CD14-positive monocyte (primary cell): ENCODE measurements around the gene USB1. TPM values are rescaled to one million over a fixed set of nuclear protein-coding genes. Genes with fewer than 3 reads are reported as not detected.

ENCODE experiments used
- DNase-seq, 3 donors: peaks; one replicate each; pipeline ENCODE4 v3.0.0-alpha.2; 2011 to 2022
- H2AFZ ChIP-seq: 2 replicates; pipeline ENCODE4 v1.6.0; 2012; ENCODE audit warnings: mild to moderate bottlenecking, low read depth, low read length, inconsistent platforms; ENCODE audit not compliant: insufficient read depth, poor library complexity, severe bottlenecking
- H3K27ac ChIP-seq, 2 donors: 1 replicate in 1 of 2; 2 replicates in 1 of 2; pipeline ENCODE4 v1.5.1; 2012 to 2013; ENCODE audit warnings: low read length in 2 of 2, control low read depth in 1 of 2, inconsistent platforms in 1 of 2, low read depth in 1 of 2, mild to moderate bottlenecking in 1 of 2
- H3K27me3 ChIP-seq, 2 donors: one replicate each; pipeline versions ENCODE4 v1.6.0 to v1.6.1; 2011 to 2013; ENCODE audit warnings: low read length in 2 of 2; ENCODE audit not compliant: control insufficient read depth in 2 of 2, insufficient read depth in 2 of 2
- H3K36me3 ChIP-seq, 2 donors: replicated peaks in 1 of 2; 1 replicate in 1 of 2; 2 replicates in 1 of 2; pipeline versions ENCODE4 v1.5.1 to v1.6.1; 2012 to 2013; ENCODE audit warnings: low read length in 2 of 2, control low read depth in 1 of 2, inconsistent platforms in 1 of 2, mild to moderate bottlenecking in 1 of 2; ENCODE audit not compliant: insufficient read depth in 2 of 2, control insufficient read depth in 1 of 2
- H3K4me1 ChIP-seq, 2 donors: 1 replicate in 1 of 2; 2 replicates in 1 of 2; pipeline versions ENCODE4 v1.5.1 to v1.6.1; 2012 to 2013; ENCODE audit warnings: low read length in 2 of 2, control low read depth in 1 of 2, inconsistent platforms in 1 of 2, mild to moderate bottlenecking in 1 of 2, moderate library complexity in 1 of 2; ENCODE audit not compliant: insufficient read depth in 2 of 2, control insufficient read depth in 1 of 2
- H3K4me2 ChIP-seq: replicated peaks from 2 replicates; pipeline ENCODE3; 2012; ENCODE audit warnings: low read length, moderate library complexity, mild to moderate bottlenecking; ENCODE audit not compliant: poor library complexity, severe bottlenecking; ENCODE audit errors: extremely low read depth
- H3K4me3 ChIP-seq, 3 experiments: fragments of 200-600 bp in 1 of 3; sonication (generic) in 1 of 3; replicated peaks in 1 of 3; 1 replicate in 2 of 3; 2 replicates in 1 of 3; pipeline ENCODE4 v1.5.1; 2011 to 2013; ENCODE audit warnings: low read length in 3 of 3, mild to moderate bottlenecking in 3 of 3, control low read depth in 2 of 3, low read depth in 2 of 3, inconsistent platforms in 1 of 3, moderate library complexity in 1 of 3
- H3K79me2 ChIP-seq: 2 replicates; pipeline ENCODE4 v1.6.0; 2012; ENCODE audit warnings: mild to moderate bottlenecking, control low read depth, inconsistent platforms, low read length, moderate library complexity; ENCODE audit not compliant: insufficient read depth
- H3K9ac ChIP-seq: 2 replicates; pipeline ENCODE4 v1.6.0; 2017; ENCODE audit warnings: low read length, mild to moderate bottlenecking; ENCODE audit not compliant: insufficient read depth, poor library complexity, severe bottlenecking
- H3K9me3 ChIP-seq, 2 donors: replicated peaks in 1 of 2; 1 replicate in 1 of 2; 2 replicates in 1 of 2; pipeline versions ENCODE4 v1.5.1 to v1.6.1; 2012 to 2013; ENCODE audit warnings: low read length in 2 of 2, control low read depth in 1 of 2; ENCODE audit not compliant: control insufficient read depth in 1 of 2, insufficient read depth in 1 of 2
- H4K20me1 ChIP-seq: 2 replicates; pipeline ENCODE4 v1.6.0; 2012; ENCODE audit warnings: mild to moderate bottlenecking, low read length, control low read depth, moderate library complexity; ENCODE audit not compliant: insufficient read depth
- H3K27ac Mint-ChIP-seq, 7 donors: one replicate each; pipeline ENCODE4 v1.8.0; 2020; ENCODE audit warnings: mild to moderate bottlenecking in 7 of 7, mixed read lengths in 7 of 7, moderate library complexity in 6 of 7, inconsistent platforms in 2 of 7
- H3K27me3 Mint-ChIP-seq, 3 donors: one replicate each; pipeline ENCODE4 v1.8.0; 2021 to 2022; ENCODE audit warnings: low read depth in 3 of 3, mild to moderate bottlenecking in 3 of 3, mixed read lengths in 3 of 3, moderate library complexity in 3 of 3, inconsistent platforms in 1 of 3
- H3K36me3 Mint-ChIP-seq, 2 donors: one replicate each; pipeline ENCODE4 v1.8.0; 2020; ENCODE audit warnings: mixed read lengths in 2 of 2, inconsistent platforms in 1 of 2, mild to moderate bottlenecking in 1 of 2
- H3K4me1 Mint-ChIP-seq: one replicate; pipeline ENCODE4 v1.8.0; 2020; ENCODE audit warnings: mild to moderate bottlenecking, mixed read lengths
- H3K4me3 Mint-ChIP-seq, 2 donors: one replicate each; pipeline ENCODE4 v1.8.0; 2020; ENCODE audit warnings: mild to moderate bottlenecking in 2 of 2, mixed read lengths in 2 of 2, moderate library complexity in 1 of 2
- H3K9me3 Mint-ChIP-seq, 7 donors: one replicate each; pipeline ENCODE4 v1.8.0; 2020 to 2022; ENCODE audit warnings: mixed read lengths in 7 of 7, mild to moderate bottlenecking in 6 of 7, moderate library complexity in 6 of 7, inconsistent platforms in 2 of 7
- CTCF ChIP-seq: fragments of 200-600 bp; IDR thresholded peaks from one replicate; pipeline ENCODE4 v1.8.0; 2022; ENCODE audit warnings: antibody characterized with exemption, mild to moderate bottlenecking
- WGBS: methylation state at CpG from one replicate; pipeline ENCODE4 v1.1.5; 2013; ENCODE audit warnings: missing lambda C conversion rate; ENCODE audit not compliant: insufficient coverage; 5-methylcytosine and 5-hydroxymethylcytosine counted together
- intact Hi-C, 2 donors: fragments of 100-400 bp; cut with micrococcal nuclease; formaldehyde crosslinking; loops; one replicate each; pipeline versions ENCODE4 v1.15.0 to v1.15.1; 2023
- polyA plus RNA-seq, 3 donors: library from polyadenylated mRNA; depleted of rRNA in 1 of 3; unstranded in 2 of 3; stranded (reverse) in 1 of 3; fragments of 300-500 nt in 2 of 3; fragments of >200 nt in 1 of 3; fragmentation: Illumina TruSeq in 2 of 3; gene quantifications; 1 replicate in 2 of 3; 2 replicates in 1 of 3; pipeline ENCODE4 v1.2.3, GENCODE V29; 2012 to 2021

Gene USB1
- polyA plus RNA-seq, 3 donors, result 25.7 to 55.7 (median 44.4) TPM

GRCh38 chr16:57991551-57992059 lies 9.6 kb upstream of the USB1 start:
- peaks cover 0 to 8% (median 2%) of the 10 kb centered on the region in 7 donors for H3K9me3 Mint-ChIP-seq
- Histone ChIP-seq H3K4me3 (no peak overlapping the region), H3K9ac (no peak overlapping the region), H4K20me1 (peaks cover 43% of the 10 kb centered on the region), H3K4me2 (no peak overlapping the region), H3K9me3 (no peaks in the 10 kb centered on the region), H2AFZ (no peak overlapping the region), H3K27ac (no peak overlapping the region), H3K36me3 (peaks cover 13 to 21% of the 10 kb centered on the region in 2 donors), H3K27me3 (no peaks in the 10 kb centered on the region), H3K4me1 (peaks cover 22 to 29% of the 10 kb centered on the region in 2 donors), H3K79me2 (peaks cover 26% of the 10 kb centered on the region)
- DNase-seq, result no peak
- no peak for TF ChIP-seq CTCF
- peaks cover 31% of the 10 kb centered on the region for H3K4me1 Mint-ChIP-seq
- peaks cover 15 to 28% of the 10 kb centered on the region in 2 donors for H3K36me3 Mint-ChIP-seq
- peaks cover 0 to 5% (median 5%) of the 10 kb centered on the region in 3 donors for H3K27me3 Mint-ChIP-seq
- no peak overlapping the region for H3K27ac Mint-ChIP-seq
- intact Hi-C loops, result no loop called here
- WGBS, result 98% methylated on average over 10 of the region's 11 CpGs
- H3K4me3 Mint-ChIP-seq, result no peak overlapping the region

GRCh38 chr16:57992084-57992483 lies 9.1 kb upstream of the USB1 start:
- H4K20me1 ChIP-seq, result peaks cover 48% of the 10 kb centered on the region
- DNase-seq, result no peak
- peaks cover 22 to 29% of the 10 kb centered on the region in 2 donors for H3K4me1 ChIP-seq
- TF ChIP-seq CTCF, result no peak
- H3K4me3 ChIP-seq, result no peak overlapping the region
- no peak overlapping the region for H2AFZ ChIP-seq
- H3K9me3 ChIP-seq, result no peaks in the 10 kb centered on the region
- peaks cover 0 to 8% (median 2%) of the 10 kb centered on the region in 7 donors for H3K9me3 Mint-ChIP-seq
- H3K4me2 ChIP-seq, result no peak overlapping the region
- H3K36me3 Mint-ChIP-seq, result peaks cover 20 to 33% of the 10 kb centered on the region in 2 donors
- peaks cover 0 to 3% (median 2%) of the 10 kb centered on the region in 3 donors for H3K27me3 Mint-ChIP-seq
- peaks cover 18 to 25% of the 10 kb centered on the region in 2 donors for H3K36me3 ChIP-seq
- no peaks in the 10 kb centered on the region for H3K27me3 ChIP-seq
- intact Hi-C loops, result no loop called here
- no peak overlapping the region for H3K27ac Mint-ChIP-seq
- no peak overlapping the region for H3K9ac ChIP-seq
- H3K4me1 Mint-ChIP-seq, result peaks cover 31% of the 10 kb centered on the region
- H3K27ac ChIP-seq, result no peak overlapping the region
- H3K4me3 Mint-ChIP-seq, result no peak overlapping the region
- H3K79me2 ChIP-seq, result peaks cover 31% of the 10 kb centered on the region
- 100% methylated on average over 2 of the region's 6 CpGs for WGBS
